HG03196 (cell line): ENCODE results near the gene QRFP.
"Not testable (repeated sequence)": the region's sequence is repeated elsewhere in the genome, so short reads cannot be mapped to it uniquely, and the experiment has no call there.

Source experiments
- ATAC-seq: cut with Tn5 transposase; IDR thresholded peaks from one replicate; pipeline ENCODE4 v1.9.1; 2021; ENCODE audit not compliant: unreplicated experiment

QRFP gene

GRCh38 chr9:130920762-130921299 is 24.2 kb upstream of the QRFP start:
- ATAC-seq: no peak

GRCh38 chr9:130920233-130920632 is 23.6 kb upstream of the QRFP start:
- no peak for ATAC-seq

DNA sequence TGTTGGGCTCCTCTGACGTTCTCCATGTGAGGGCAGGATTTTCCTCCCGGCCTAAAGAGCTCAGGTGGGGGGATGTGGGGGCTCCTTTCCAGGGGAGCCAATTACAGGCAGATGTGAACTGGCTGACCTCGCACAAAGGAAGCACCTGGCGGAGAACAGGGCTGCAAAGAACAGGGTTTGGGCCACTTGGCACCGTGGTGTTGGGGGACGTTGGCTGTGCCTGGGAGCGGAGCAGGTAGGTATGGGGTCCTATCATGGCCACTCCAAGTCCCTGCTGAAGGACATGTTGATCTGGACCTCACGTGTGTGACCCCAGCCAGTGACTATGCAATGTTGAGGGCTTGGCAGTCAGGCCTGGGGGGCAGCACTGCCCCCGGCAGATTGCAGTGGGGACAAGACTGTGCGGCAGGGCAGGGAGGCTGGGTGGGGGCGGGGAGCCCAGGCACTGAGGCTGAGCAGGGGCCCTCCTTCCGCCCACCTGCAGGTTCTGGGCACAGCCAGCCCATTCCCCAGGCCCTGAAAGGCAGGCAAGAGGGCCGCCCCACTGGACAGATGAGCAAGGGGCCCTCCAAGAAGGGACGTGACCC is 23.0 kb upstream of the QRFP start:
- ATAC-seq: no peak

GRCh38 chr9:130918826-130919558 is 22.4 kb upstream of the QRFP start:
- no peak for ATAC-seq

DNA sequence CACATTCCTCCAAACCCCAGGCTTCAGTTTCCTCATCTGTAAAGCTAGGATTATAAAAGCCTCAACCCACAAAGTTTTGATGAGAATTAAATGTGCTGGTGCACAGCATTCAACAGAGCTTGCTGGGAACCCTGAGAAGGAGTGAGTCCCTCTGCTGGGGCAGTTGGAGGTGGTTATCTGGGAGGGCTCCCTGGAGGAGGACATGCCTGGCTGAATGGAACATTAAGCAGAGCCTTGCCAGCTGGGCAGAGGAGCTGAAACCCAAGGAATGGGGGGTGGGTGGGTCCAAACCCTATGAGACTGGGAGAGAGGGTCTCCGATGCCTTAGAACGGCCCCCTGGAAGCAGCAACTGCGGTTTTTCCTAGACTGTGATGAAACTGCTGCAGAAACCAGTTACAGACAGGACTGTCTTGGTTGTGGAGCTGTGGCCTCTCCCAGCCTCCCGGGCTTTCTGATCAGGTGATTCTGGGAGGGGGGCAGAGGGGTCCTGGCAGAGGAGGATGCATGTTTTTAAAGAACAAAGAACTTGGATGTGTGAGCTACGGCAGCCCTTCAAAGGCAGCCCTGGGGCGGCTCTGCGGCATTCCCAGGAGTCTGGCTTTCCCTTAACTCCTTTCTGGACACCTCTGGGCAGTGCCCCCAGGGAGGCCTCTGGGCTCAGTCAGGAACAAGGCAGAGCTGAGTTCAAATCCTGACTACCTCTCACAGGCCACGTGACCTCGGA is 21.7 kb upstream of the QRFP start:
- ATAC-seq: no peak

- ATAC-seq: no peak
Measured at GRCh38 chr9:130917168-130917960, 20.8 kb upstream of the QRFP start.

DNA sequence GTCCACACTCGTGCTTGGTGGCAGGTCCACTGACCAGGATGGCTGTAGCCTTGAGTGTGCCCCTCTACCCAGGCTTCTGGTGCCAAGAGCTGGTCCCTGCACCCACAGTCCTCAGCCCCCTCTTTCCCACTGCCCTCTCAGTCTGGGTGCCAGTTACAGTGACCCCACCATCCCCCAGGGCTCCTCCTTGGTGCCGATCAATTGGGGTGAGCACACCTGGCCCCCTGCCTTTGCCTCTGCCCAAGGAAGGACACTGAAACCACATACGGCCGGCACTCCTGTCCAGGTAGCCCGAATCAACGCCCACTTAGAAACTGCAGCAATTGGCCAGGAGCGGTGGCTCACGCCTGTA is 18.5 kb upstream of the QRFP start:
- ATAC-seq: no peak

DNA sequence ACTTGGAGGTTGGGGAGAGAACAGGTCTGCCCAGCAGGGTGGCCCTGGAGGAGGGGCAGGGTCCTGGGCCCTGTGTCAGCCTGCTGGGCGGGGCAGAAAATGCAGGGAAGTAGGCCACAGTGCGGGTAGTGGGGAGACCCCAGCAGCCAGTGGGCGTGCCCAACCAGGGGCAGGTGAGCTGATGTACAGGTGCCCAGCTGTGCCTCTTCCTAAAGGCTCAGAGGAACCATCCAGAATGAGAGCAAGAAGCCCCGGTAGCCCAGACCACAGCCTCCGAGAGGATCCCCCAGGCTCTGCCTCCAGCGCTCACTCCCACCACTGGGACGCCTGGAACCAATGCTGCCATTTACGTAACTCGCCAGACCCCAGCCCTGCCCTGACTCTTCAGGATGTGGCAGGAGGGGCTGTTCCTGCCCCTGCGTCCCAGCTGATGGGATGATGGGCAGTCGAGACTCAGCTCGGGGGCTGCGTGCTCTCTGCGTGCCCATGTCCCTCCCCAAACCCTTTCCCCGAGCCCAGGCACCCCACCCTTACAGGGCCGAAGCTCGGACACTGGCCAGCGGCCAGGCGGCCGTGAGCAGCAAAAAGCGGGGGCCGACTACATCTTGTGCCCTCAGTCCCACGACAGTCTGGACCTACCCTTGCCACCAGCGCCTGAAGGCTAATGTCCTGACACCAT is 17.9 kb upstream of the QRFP start:
- no peak for ATAC-seq

GRCh38 chr9:130913599-130914416 is 17.2 kb upstream of the QRFP start:
- ATAC-seq: no peak

- ATAC-seq: no peak
Measured at GRCh38 chr9:130912932-130913598, 16.5 kb upstream of the QRFP start.

DNA sequence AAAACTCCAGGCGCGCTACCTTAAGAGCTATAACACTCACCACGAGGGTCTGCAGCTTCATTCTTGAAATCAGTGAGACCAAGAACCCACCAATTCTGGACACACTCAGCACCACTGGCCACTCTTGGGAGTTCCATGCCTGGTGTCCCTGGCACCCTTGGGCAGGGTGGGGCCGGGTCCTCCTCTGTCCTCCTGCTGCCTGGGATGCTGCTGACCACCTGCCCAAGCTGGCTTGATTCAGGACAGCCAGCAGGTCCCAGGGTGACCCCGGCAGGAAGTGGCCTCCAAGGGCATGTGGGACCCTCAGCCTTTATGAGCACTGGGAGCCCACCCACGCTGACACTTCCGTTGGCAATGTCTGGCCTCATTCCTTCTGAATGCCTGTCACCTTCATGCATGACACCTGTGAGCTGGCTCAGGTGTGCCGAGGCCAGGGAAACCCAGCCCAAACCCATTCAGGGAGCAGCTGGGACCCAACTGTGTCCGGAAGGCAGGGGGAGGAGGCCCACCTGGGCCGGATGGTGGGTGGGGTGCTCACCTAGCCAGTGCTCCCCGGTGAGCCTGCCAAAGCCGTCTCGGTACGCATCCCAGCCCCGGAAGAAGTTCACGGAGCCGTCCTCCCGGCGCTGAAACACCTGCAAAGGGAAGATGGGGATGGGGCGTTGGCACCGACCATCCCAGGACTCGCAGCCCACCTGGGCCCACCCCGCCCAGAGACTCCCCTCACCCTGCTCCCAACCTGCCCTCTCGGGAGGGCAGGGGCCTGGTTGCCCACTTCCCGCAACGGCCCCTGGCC is 14.8 kb upstream of the QRFP start:
- ATAC-seq: no peak

- not testable (repeated sequence) for ATAC-seq
Measured at GRCh38 chr9:130910670-130911069, 14.1 kb upstream of the QRFP start.

DNA sequence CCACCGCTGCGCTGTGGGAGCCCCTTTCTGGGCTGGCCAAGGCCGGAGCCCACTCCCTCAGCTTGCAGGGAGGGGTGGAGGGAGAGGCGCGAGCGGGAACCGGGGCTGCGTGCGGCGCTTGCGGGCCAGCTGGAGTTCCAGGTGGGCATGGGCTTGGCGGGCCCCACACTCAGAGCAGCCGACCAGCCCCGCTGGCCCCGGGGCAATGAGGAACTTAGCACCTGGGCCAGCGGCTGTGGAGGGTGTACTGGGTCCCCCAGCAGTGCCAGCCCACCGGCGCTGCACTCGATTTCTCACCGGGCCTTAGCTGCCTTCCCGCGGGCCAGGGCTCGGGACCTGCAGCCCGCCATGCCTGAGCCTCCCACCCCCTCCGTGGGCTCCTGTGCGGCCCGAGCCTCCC is 13.4 kb upstream of the QRFP start:
- not testable (repeated sequence) for ATAC-seq

- ATAC-seq: no peak
Measured at GRCh38 chr9:130908878-130909355, 12.3 kb upstream of the QRFP start.

- no peak for ATAC-seq
Measured at GRCh38 chr9:130908146-130908877, 11.7 kb upstream of the QRFP start.

- no peak for ATAC-seq
Measured at GRCh38 chr9:130906735-130907416, 10.3 kb upstream of the QRFP start.
